ENCODE measurements around the gene APOL1.
"Not testable (repeated sequence)": the region's sequence is repeated elsewhere in the genome, so short reads cannot be mapped to it uniquely, and the experiment has no call there.

Gene APOL1

GRCh38 chr22:36287881-36288515 is 35.1 kb downstream of the APOL1 start:
- TF ChIP-seq CTCF (IDR thresholded peaks at IDR 0.05; ENCODE audit: borderline replicate concordance, insufficient read depth, low read depth, low read length) = no peak

GRCh38 chr22:36288571-36289405 is 35.9 kb downstream of the APOL1 start:
- TF ChIP-seq CTCF (IDR thresholded peaks at IDR 0.05; ENCODE audit: borderline replicate concordance, insufficient read depth, low read depth, low read length) = no peak

More at GRCh38 chr22:36287881-36288515, 35.1 kb downstream of the APOL1 start:
- H3K4me3 ChIP-seq (ENCODE audit: low read depth, low read length) = no peak overlapping the region

GRCh38 chr22:36289406-36289870 is 36.5 kb downstream of the APOL1 start:
- no peak for TF ChIP-seq CTCF (IDR thresholded peaks at IDR 0.05; ENCODE audit: borderline replicate concordance, insufficient read depth, low read depth, low read length)
- H3K4me3 ChIP-seq (ENCODE audit: low read depth, low read length) = no peak overlapping the region

More at GRCh38 chr22:36288571-36289405, 35.9 kb downstream of the APOL1 start:
- H3K4me3 ChIP-seq (ENCODE audit: low read depth, low read length) = no peak overlapping the region

GRCh38 chr22:36289948-36290371 is 37.0 kb downstream of the APOL1 start:
- not testable (repeated sequence) for H3K4me3 ChIP-seq (ENCODE audit: low read depth, low read length)

- not testable (repeated sequence) for H3K4me3 ChIP-seq (ENCODE audit: low read depth, low read length)
These were observed 37.6 kb downstream of the APOL1 start for GRCh38 chr22:36290391-36291075.

GRCh38 chr22:36291831-36292740 is 39.2 kb downstream of the APOL1 start:
- TF ChIP-seq CTCF (IDR thresholded peaks at IDR 0.05; ENCODE audit: borderline replicate concordance, insufficient read depth, low read depth, low read length) = no peak
- H3K4me3 ChIP-seq (ENCODE audit: low read depth, low read length) = no peak overlapping the region

- no peak for TF ChIP-seq CTCF (IDR thresholded peaks at IDR 0.05; ENCODE audit: borderline replicate concordance, insufficient read depth, low read depth, low read length)
- H3K4me3 ChIP-seq (ENCODE audit: low read depth, low read length) = no peak overlapping the region
These were observed 40.0 kb downstream of the APOL1 start for GRCh38 chr22:36292823-36293530.
